ENCODE data around the gene PRSS12.

- TF ChIP-seq, protein P1, sequence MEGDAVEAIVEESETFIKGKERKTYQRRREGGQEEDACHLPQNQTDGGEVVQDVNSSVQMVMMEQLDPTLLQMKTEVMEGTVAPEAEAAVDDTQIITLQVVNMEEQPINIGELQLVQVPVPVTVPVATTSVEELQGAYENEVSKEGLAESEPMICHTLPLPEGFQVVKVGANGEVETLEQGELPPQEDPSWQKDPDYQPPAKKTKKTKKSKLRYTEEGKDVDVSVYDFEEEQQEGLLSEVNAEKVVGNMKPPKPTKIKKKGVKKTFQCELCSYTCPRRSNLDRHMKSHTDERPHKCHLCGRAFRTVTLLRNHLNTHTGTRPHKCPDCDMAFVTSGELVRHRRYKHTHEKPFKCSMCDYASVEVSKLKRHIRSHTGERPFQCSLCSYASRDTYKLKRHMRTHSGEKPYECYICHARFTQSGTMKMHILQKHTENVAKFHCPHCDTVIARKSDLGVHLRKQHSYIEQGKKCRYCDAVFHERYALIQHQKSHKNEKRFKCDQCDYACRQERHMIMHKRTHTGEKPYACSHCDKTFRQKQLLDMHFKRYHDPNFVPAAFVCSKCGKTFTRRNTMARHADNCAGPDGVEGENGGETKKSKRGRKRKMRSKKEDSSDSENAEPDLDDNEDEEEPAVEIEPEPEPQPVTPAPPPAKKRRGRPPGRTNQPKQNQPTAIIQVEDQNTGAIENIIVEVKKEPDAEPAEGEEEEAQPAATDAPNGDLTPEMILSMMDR (IDR thresholded peaks at IDR 0.05; ENCODE audit: low read length): no peak
- no peak for TF ChIP-seq EZH2 (IDR thresholded peaks at IDR 0.05; ENCODE audit: borderline replicate concordance, low read length)
Measured at GRCh38 chr4:118326585-118326984, 26.2 kb downstream of the PRSS12 start.

Data from OCI-LY1 (cell line).